Endothelial cell of umbilical vein (primary cell): Measurements from ENCODE around the gene UMPS. TPM values are rescaled to one million over a fixed set of nuclear protein-coding genes. Genes with fewer than 3 reads are reported as not detected.

Experiments used
- BruUV-seq: library from RNA; stranded (reverse); fragments of 400-500 nt; replicated peaks from 2 replicates; lab custom pipeline; 2021; lab: Mats Ljungman, UMichigan
- CTCF ChIA-PET: fragments of 300-600, 350-600 bp; sonication (Branson Sonifier 250); formaldehyde crosslinking; loops from one replicate; lab custom pipeline; 2021; ENCODE audit warnings: antibody characterized with exemption, inconsistent platforms; lab: Charles Lee
- POLR2A ChIA-PET: fragments of 300-600, 350-600 bp; sonication (Branson Sonifier 250); formaldehyde crosslinking; loops from one replicate; lab custom pipeline; 2021; ENCODE audit warnings: antibody characterized with exemption, inconsistent platforms; lab: Charles Lee
- DNase-seq: peaks from one replicate; pipeline ENCODE4 v3.0.0-alpha.2; 2011; ENCODE audit warnings: low read depth, low spot score
- FAIRE-seq: peaks from 2 replicates; lab custom pipeline; 2011; peaks lifted over from hg19 to GRCh38; lab: Jason Lieb, UNC
- H2AFZ ChIP-seq: 2 replicates; pipeline ENCODE4 v1.6.0; 2012; ENCODE audit warnings: low read depth, low read length, control low read depth, inconsistent platforms
- H3K27ac ChIP-seq: 2 replicates; pipeline ENCODE4 v1.5.1; 2011; ENCODE audit warnings: low read depth, mild to moderate bottlenecking, control low read depth, low read length, moderate library complexity; ENCODE audit not compliant: insufficient read depth
- H3K27me3 ChIP-seq, 2 experiments: 2 replicates each; pipeline versions ENCODE4 v1.6.0 to v1.6.1; 2011; ENCODE audit warnings: low read length in 2 of 2, mixed read lengths in 1 of 2; ENCODE audit not compliant: control insufficient read depth in 2 of 2, insufficient read depth in 2 of 2
- H3K36me3 ChIP-seq, 2 experiments: 2 replicates in 1 of 2; 3 replicates in 1 of 2; pipeline ENCODE4 v1.5.1; 2011; ENCODE audit warnings: low read length in 2 of 2, mild to moderate bottlenecking in 1 of 2, moderate library complexity in 1 of 2; ENCODE audit not compliant: control insufficient read depth in 2 of 2, insufficient read depth in 2 of 2; ENCODE audit errors: extremely low read depth in 1 of 2
- H3K4me1 ChIP-seq: 3 replicates; pipeline ENCODE4 v1.5.1; 2011; ENCODE audit warnings: mild to moderate bottlenecking, low read length; ENCODE audit not compliant: control insufficient read depth, insufficient read depth; ENCODE audit errors: extremely low read depth
- H3K4me2 ChIP-seq: 2 replicates; pipeline ENCODE4 v1.6.1; 2011; ENCODE audit warnings: low read length, control low read depth, mixed read lengths; ENCODE audit not compliant: insufficient read depth
- H3K4me3 ChIP-seq, 3 experiments: fragments of 200-600 bp in 1 of 3; sonication (generic), shearing (Covaris generic) in 1 of 3; replicated peaks in 1 of 3; 2 replicates each; pipeline ENCODE4 v1.5.1; 2011 to 2016; ENCODE audit warnings: control low read depth in 3 of 3, low read length in 3 of 3, mild to moderate bottlenecking in 2 of 3, inconsistent platforms in 1 of 3, low read depth in 1 of 3, moderate library complexity in 1 of 3; ENCODE audit not compliant: insufficient read depth in 1 of 3
- H3K79me2 ChIP-seq: 2 replicates; pipeline ENCODE4 v1.6.0; 2012; ENCODE audit warnings: low read length, inconsistent platforms; ENCODE audit not compliant: control insufficient read depth, insufficient read depth
- H3K9ac ChIP-seq: replicated peaks from 2 replicates; pipeline ENCODE3; 2011; ENCODE audit warnings: low read length, control low read depth; ENCODE audit not compliant: insufficient read depth; ENCODE audit errors: extremely low read depth
- H3K9me1 ChIP-seq: replicated peaks from 3 replicates; pipeline ENCODE4 v1.6.0; 2011; ENCODE audit warnings: mild to moderate bottlenecking, low read length; ENCODE audit not compliant: control insufficient read depth, insufficient read depth; ENCODE audit errors: extremely low read depth
- H3K9me3 ChIP-seq: replicated peaks from 2 replicates; pipeline ENCODE4 v1.5.1; 2012; ENCODE audit warnings: low read length, inconsistent platforms; ENCODE audit not compliant: control insufficient read depth, insufficient read depth
- H4K20me1 ChIP-seq: replicated peaks from 2 replicates; pipeline ENCODE3; 2011; ENCODE audit warnings: mild to moderate bottlenecking, low read length; ENCODE audit not compliant: control insufficient read depth, insufficient read depth; ENCODE audit errors: extremely low read depth
- CTCF ChIP-seq, 2 donors: IDR thresholded peaks; 1 replicate in 1 of 2; 2 replicates in 1 of 2; pipeline ENCODE4 v1.5.1; 2011; ENCODE audit warnings: low read length in 2 of 2, mild to moderate bottlenecking in 2 of 2, moderate library complexity in 2 of 2, control low read depth in 1 of 2, inconsistent platforms in 1 of 2, low read depth in 1 of 2; ENCODE audit not compliant: insufficient read depth in 1 of 2; ENCODE audit errors: extremely low read depth in 1 of 2
- EZH2 ChIP-seq: IDR thresholded peaks from 2 replicates; pipeline ENCODE4 v1.6.1; 2012; ENCODE audit warnings: borderline replicate concordance, low read depth, mild to moderate bottlenecking, moderate library complexity, low read length, inconsistent platforms; ENCODE audit not compliant: severe bottlenecking
- FOS ChIP-seq: IDR thresholded peaks from 2 replicates; pipeline ENCODE4 v1.6.1; 2011; ENCODE audit warnings: mild to moderate bottlenecking, low read length, moderate library complexity, borderline replicate concordance; ENCODE audit not compliant: insufficient read depth
- GATA2 ChIP-seq: IDR thresholded peaks from 2 replicates; pipeline ENCODE4 v1.7.0; 2011; ENCODE audit warnings: low read depth, mild to moderate bottlenecking, moderate library complexity, mixed read lengths, low read length; ENCODE audit not compliant: insufficient read length, insufficient read depth
- JUN ChIP-seq: IDR thresholded peaks from 2 replicates; pipeline ENCODE4 v1.6.1; 2011; ENCODE audit warnings: borderline replicate concordance, low read depth; ENCODE audit not compliant: insufficient read length, insufficient read depth
- MAX ChIP-seq: IDR thresholded peaks from 2 replicates; pipeline ENCODE4 v1.6.1; 2011; ENCODE audit not compliant: insufficient read depth, insufficient read length
- MYC ChIP-seq: IDR thresholded peaks from one replicate; pipeline ENCODE4 v1.6.1; 2011; ENCODE audit warnings: mild to moderate bottlenecking, low read depth, low read length
- POLR2A ChIP-seq: IDR thresholded peaks from 2 replicates; pipeline ENCODE4 v1.6.1; 2012; ENCODE audit warnings: low read depth, mild to moderate bottlenecking, control low read depth, low read length
- POLR2AphosphoS5 ChIP-seq: IDR thresholded peaks from 2 replicates; pipeline ENCODE4 v1.6.1; 2012; ENCODE audit warnings: low read depth, mild to moderate bottlenecking, control low read depth, low read length, moderate library complexity; ENCODE audit not compliant: insufficient read depth
- dilution Hi-C: fragments of 300-500 bp; cut with MboI; formaldehyde crosslinking; loops from one replicate; pipeline ENCODE4 v1.15.0; 2019; ENCODE audit warnings: low sequenced_read_pairs; ENCODE audit not compliant: extremely low pct_ligation_motif_present
- intact Hi-C: fragments of 100-400 bp; cut with micrococcal nuclease; formaldehyde crosslinking; loops from one replicate; pipeline ENCODE4 v1.10.0; 2022
- polyA plus RNA-seq, 4 experiments: library from polyadenylated mRNA; depleted of rRNA in 3 of 4; stranded (reverse) in 3 of 4; unstranded in 1 of 4; fragments of >200 nt; gene quantifications; 2 replicates each; pipeline versions ENCODE4 v1.2.1 to v1.2.3, GENCODE V29; 2011 to 2012; ENCODE audit warnings: missing spikeins in 1 of 4
- total RNA-seq: library from RNA; stranded (reverse); gene quantifications from 2 replicates; pipeline ENCODE4 v1.2.3, GENCODE V29; 2021

Gene UMPS
- total and polyA plus RNA-seq, 2 donors (not counting 3 experiments of a cell fraction or from before 2014, with no cell fraction given), result 38.6 to 50.2 TPM

GRCh38 chr3:124707656-124708062 lies 22.6 kb upstream of the UMPS start:
- Histone ChIP-seq H3K79me2 (no peaks in the 10 kb centered on the region), H4K20me1 (no peaks in the 10 kb centered on the region), H3K36me3 (no peaks in the 10 kb centered on the region), H3K4me1 (no peaks in the 10 kb centered on the region), H3K27ac (no peak overlapping the region), H3K4me3 (no peak overlapping the region), H2AFZ (no peak overlapping the region), H3K9me3 (no peaks in the 10 kb centered on the region), H3K27me3 (peaks cover 5 to 17% of the 10 kb centered on the region in 2 experiments), H3K4me2 (no peak overlapping the region), H3K9ac (no peak overlapping the region), H3K9me1 (no peaks in the 10 kb centered on the region)
- DNase-seq (no peak), FAIRE-seq (no peak)
- ChIA-PET POLR2A (no interaction called here), CTCF (interaction anchor here (2.4 kb wide), 1 partner anchor 19 kb away, joined by 7 read pairs; no protein-coding TSS in a partner anchor)
- TF ChIP-seq EZH2 (no peak), MYC (no peak), MAX (no peak), CTCF (IDR thresholded peaks at IDR 0.05; ENCODE audit: extremely low read depth in 1 of 2, insufficient read depth in 1 of 2, low read depth in 1 of 2, low read length in 2 of 2) (no peak), POLR2A (no peak), GATA2 (no peak), JUN (no peak), FOS (no peak), POLR2AphosphoS5 (no peak)
- intact Hi-C loops, result no loop called here
- dilution Hi-C loops, result no loop called here
- BruUV-seq, result no TSS peak
